GM20000 (cell line): ENCODE data around the gene CSF2RB.
A peak's percentile ranks its signal among the peaks of the same experiment; 100 is the strongest.
"Not testable (repeated sequence)": the region's sequence is repeated elsewhere in the genome, so short reads cannot be mapped to it uniquely, and the experiment has no call there.

Source experiments
- DNase-seq: peaks from one replicate; pipeline ENCODE4 v3.0.0; 2012; ENCODE audit warnings: low spot score
- CTCF ChIP-seq: IDR thresholded peaks from 2 replicates; pipeline ENCODE4 v1.5.1; 2012; ENCODE audit warnings: mild to moderate bottlenecking, control low read depth; ENCODE audit errors: extremely low read depth, missing control alignments

CSF2RB gene

GRCh38 chr22:36982136-36982535, 68.7 kb downstream of the CSF2RB start:
- no peak for TF ChIP-seq CTCF
- DNase-seq, result no peak

- DNase-seq, result no peak
- TF ChIP-seq CTCF, result no peak
Measured at GRCh38 chr22:36985211-36985889, 71.9 kb downstream of the CSF2RB start.

- TF ChIP-seq CTCF, result peak; percentile 48
- DNase-seq, result no peak
Measured at GRCh38 chr22:36986242-36986821, 72.9 kb downstream of the CSF2RB start.

- TF ChIP-seq CTCF, result no peak
- no peak for DNase-seq
Measured at GRCh38 chr22:36988075-36988832, 74.8 kb downstream of the CSF2RB start.

GRCh38 chr22:36989012-36989411, 75.6 kb downstream of the CSF2RB start:
- DNase-seq, result not testable (repeated sequence)
